Ishikawa (cell line): Measurements from ENCODE around the gene STX12.

ENCODE experiments used
- CEBPB ChIP-seq: IDR thresholded peaks from 2 replicates; pipeline ENCODE4 v1.6.1; 2012
- CREB1 ChIP-seq: IDR thresholded peaks from 2 replicates; pipeline ENCODE4 v1.6.1; 2012; ENCODE audit warnings: low read depth
- EGR1 ChIP-seq: IDR thresholded peaks from 2 replicates; pipeline ENCODE4 v1.6.1; 2012
- EP300 ChIP-seq: IDR thresholded peaks from 2 replicates; pipeline ENCODE4 v1.6.1; 2012; ENCODE audit warnings: borderline replicate concordance
- FOXM1 ChIP-seq: IDR thresholded peaks from 2 replicates; pipeline ENCODE4 v1.6.1; 2012; ENCODE audit warnings: low read depth, borderline replicate concordance
- MAX ChIP-seq: IDR thresholded peaks from 2 replicates; pipeline ENCODE4 v1.6.1; 2012
- NFIC ChIP-seq: IDR thresholded peaks from 2 replicates; pipeline ENCODE4 v1.6.1; 2012
- RAD21 ChIP-seq: IDR thresholded peaks from 2 replicates; pipeline ENCODE4 v1.6.1; 2012; ENCODE audit warnings: low read depth
- REST ChIP-seq: IDR thresholded peaks from 2 replicates; pipeline ENCODE4 v1.6.1; 2012; ENCODE audit warnings: low read depth, mild to moderate bottlenecking
- TAF1 ChIP-seq: IDR thresholded peaks from 2 replicates; pipeline ENCODE4 v1.6.1; 2012; ENCODE audit warnings: low read depth, mild to moderate bottlenecking
- TCF12 ChIP-seq: IDR thresholded peaks from 2 replicates; pipeline ENCODE4 v1.6.1; 2012; ENCODE audit warnings: low read depth
- TEAD4 ChIP-seq: IDR thresholded peaks from 2 replicates; pipeline ENCODE4 v1.6.1; 2012
- USF1 ChIP-seq: IDR thresholded peaks from 2 replicates; pipeline ENCODE4 v1.6.1; 2012
- YY1 ChIP-seq: IDR thresholded peaks from 2 replicates; pipeline ENCODE4 v1.6.1; 2012; ENCODE audit warnings: low read depth
- ZBTB7A ChIP-seq: IDR thresholded peaks from 2 replicates; pipeline ENCODE4 v1.6.1; 2012; ENCODE audit warnings: low read depth

STX12 gene

GRCh38 chr1:27835046-27835445, 62.0 kb downstream of the STX12 start:
- TF ChIP-seq TEAD4 (no peak), EP300 (no peak)

- no peak for TF ChIP-seq TEAD4
Observed at GRCh38 chr1:27835501-27835900, 62.5 kb downstream of the STX12 start.

GRCh38 chr1:27849951-27850350, 76.9 kb downstream of the STX12 start:
- TF ChIP-seq FOXM1 (no peak), REST (no peak), CREB1 (no peak), RAD21 (no peak), TCF12 (no peak), NFIC (no peak), EGR1 (no peak), USF1 (no peak), MAX (no peak), YY1 (no peak), TAF1 (no peak), EP300 (no peak), ZBTB7A (no peak), CEBPB (no peak), TEAD4 (no peak)

- TF ChIP-seq TAF1 (no peak), RAD21 (no peak), TEAD4 (no peak), MAX (no peak)
Observed at GRCh38 chr1:27855085-27855484, 82.1 kb downstream of the STX12 start.

GRCh38 chr1:27856561-27857343, 83.7 kb downstream of the STX12 start:
- TF ChIP-seq NFIC (no peak), CREB1 (no peak), TEAD4 (no peak), YY1 (no peak), RAD21 (no peak), TCF12 (no peak), CEBPB (no peak), REST (no peak), EGR1 (no peak), USF1 (no peak)

- TF ChIP-seq ZBTB7A (no peak), NFIC (peak; percentile 68), MAX (peak; percentile 22; the same call in 1 of the 2 replicates), CEBPB (no peak), TAF1 (no peak), RAD21 (peak; percentile 98)
Observed at GRCh38 chr1:27858072-27858948, 85.3 kb downstream of the STX12 start.
